SK-N-MC (cell line): Measurements from ENCODE around the gene ZNF260.

Source experiments
- DNase-seq: peaks from one replicate; pipeline ENCODE4 v3.0.0-alpha.2; 2011; ENCODE audit warnings: low read depth, low spot score
- H3K27ac ChIP-seq: fragments of 200-600 bp; sonication (generic); 2 replicates; pipeline ENCODE4 v1.5.1; 2016; ENCODE audit warnings: mixed run types
- H3K36me3 ChIP-seq: fragments of 200-600 bp; sonication (generic); 2 replicates; pipeline ENCODE4 v1.6.1; 2017; ENCODE audit warnings: antibody characterized with exemption, low read length, mixed read lengths; ENCODE audit not compliant: insufficient read depth
- H3K4me3 ChIP-seq: fragments of 200-600 bp; sonication (generic); 2 replicates; pipeline ENCODE4 v1.5.1; 2016
- H3K9ac ChIP-seq: fragments of 200-600 bp; sonication (generic); 2 replicates; pipeline ENCODE4 v1.8.0; 2017; ENCODE audit warnings: mixed run types, mixed read lengths; ENCODE audit not compliant: insufficient read length
- H3K9me3 ChIP-seq: fragments of 200-600 bp; sonication (generic); 2 replicates; pipeline ENCODE4 v1.6.1; 2017; ENCODE audit warnings: low read depth, mild to moderate bottlenecking, antibody characterized with exemption, low read length, moderate library complexity, mixed read lengths
- EZH2 ChIP-seq: fragments of 200-600 bp; sonication (generic); IDR thresholded peaks from one replicate; pipeline ENCODE4 v1.6.1; 2017; ENCODE audit warnings: antibody characterized with exemption
- FOXP2 ChIP-seq: optimal IDR thresholded peaks from 2 replicates; pipeline ENCODE3; 2011; ENCODE audit warnings: mild to moderate bottlenecking, moderate library complexity; ENCODE audit not compliant: insufficient read depth; ENCODE audit errors: extremely low read length, control extremely low read depth
- POLR2AphosphoS5 ChIP-seq: IDR thresholded peaks from 2 replicates; pipeline ENCODE4 v1.6.1; 2012; ENCODE audit warnings: mild to moderate bottlenecking, low read depth, low read length, borderline replicate concordance

ZNF260 gene

GRCh38 chr19:36547001-36547732, 19.1 kb upstream of the ZNF260 start:
- TF ChIP-seq FOXP2 (no peak), POLR2AphosphoS5 (no peak), EZH2 (no peak)
- no peak overlapping the region for H3K4me3 ChIP-seq
- peaks cover 37% of the 10 kb centered on the region for H3K9me3 ChIP-seq
- H3K9ac ChIP-seq = no peak overlapping the region
- no peak overlapping the region for H3K27ac ChIP-seq
- peaks cover 79% of the 10 kb centered on the region for H3K36me3 ChIP-seq
- DNase-seq = no peak

DNA sequence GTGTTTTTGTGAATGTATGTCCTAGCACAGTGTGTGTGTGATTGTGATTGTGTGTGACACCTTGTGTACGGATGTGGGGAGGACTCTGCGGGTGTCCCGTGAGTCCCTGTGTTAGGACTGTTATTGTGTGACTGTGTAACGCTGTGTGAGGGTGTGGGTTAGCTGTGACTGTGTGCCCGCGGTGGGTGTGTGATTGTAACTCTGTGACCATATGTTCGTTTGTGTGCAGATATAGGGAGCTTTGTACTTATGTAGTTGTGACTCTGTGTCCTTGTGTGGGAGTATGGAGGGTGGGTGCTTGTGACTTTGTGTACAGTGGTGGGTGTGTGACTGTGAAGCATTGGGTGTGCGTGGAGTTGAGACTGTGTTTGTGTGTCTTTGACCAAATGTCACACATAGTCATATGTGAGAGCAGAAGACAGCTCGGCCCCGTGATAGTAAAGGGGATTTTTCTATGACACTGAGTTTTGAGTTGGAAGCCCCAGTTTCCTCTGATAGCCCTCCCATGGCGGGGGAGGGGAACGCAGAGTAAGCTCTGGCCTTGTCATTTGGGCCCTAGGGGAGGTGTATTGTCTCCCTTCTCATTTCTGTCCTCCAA, 949 bp upstream of the ZNF260 start:
- Histone ChIP-seq H3K27ac (peak overlapping the region; percentile 96; the same call in 1 of the 2 replicates), H3K36me3 (peaks cover 31% of the 10 kb centered on the region), H3K9me3 (peaks cover 14% of the 10 kb centered on the region; the same call in 1 of the 2 replicates), H3K4me3 (peak overlapping the region; percentile 92), H3K9ac (peak overlapping the region; percentile 96)
- DNase-seq = no peak
- TF ChIP-seq FOXP2 = no peak
- no peak for TF ChIP-seq POLR2AphosphoS5
- TF ChIP-seq EZH2 = no peak

GRCh38 chr19:36527873-36528193, 238 bp downstream of the ZNF260 start:
- TF ChIP-seq EZH2 (no peak), POLR2AphosphoS5 (no peak), FOXP2 (no peak)
- peak overlapping the region; percentile 96 for H3K27ac ChIP-seq
- DNase-seq = no peak
- H3K36me3 ChIP-seq = peaks cover 40% of the 10 kb centered on the region
- peaks cover 17% of the 10 kb centered on the region; the same call in 1 of the 2 replicates for H3K9me3 ChIP-seq
- H3K4me3 ChIP-seq = peak overlapping the region; percentile 92
- H3K9ac ChIP-seq = peak overlapping the region; percentile 96

DNA sequence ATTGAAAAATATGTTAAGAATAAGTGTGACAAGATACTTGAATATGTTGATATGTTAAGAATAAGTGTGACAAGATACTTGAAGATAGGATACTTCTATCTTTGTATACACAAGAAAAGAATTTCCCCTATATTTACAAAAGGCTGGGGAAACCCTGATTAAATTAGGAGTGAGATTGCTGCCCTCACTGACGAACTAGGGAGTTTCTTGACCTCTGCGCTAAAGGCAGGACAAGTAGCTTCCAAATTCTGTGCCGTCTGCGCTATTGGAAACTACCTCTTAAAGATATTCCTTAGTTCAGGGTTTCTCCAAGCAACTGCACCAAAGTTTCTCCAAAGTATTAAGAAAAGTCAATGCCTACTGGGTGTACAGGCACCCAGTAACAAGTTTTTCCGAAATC, 730 bp downstream of the ZNF260 start:
- peak overlapping the region; percentile 92 for H3K4me3 ChIP-seq
- TF ChIP-seq POLR2AphosphoS5 (no peak), EZH2 (no peak), FOXP2 (no peak)
- DNase-seq = no peak
- H3K36me3 ChIP-seq = peaks cover 45% of the 10 kb centered on the region
- peak overlapping the region; percentile 96 for H3K9ac ChIP-seq
- H3K9me3 ChIP-seq = peaks cover 19% of the 10 kb centered on the region; the same call in 1 of the 2 replicates
- peak overlapping the region; percentile 96; the same call in 1 of the 2 replicates for H3K27ac ChIP-seq

DNA sequence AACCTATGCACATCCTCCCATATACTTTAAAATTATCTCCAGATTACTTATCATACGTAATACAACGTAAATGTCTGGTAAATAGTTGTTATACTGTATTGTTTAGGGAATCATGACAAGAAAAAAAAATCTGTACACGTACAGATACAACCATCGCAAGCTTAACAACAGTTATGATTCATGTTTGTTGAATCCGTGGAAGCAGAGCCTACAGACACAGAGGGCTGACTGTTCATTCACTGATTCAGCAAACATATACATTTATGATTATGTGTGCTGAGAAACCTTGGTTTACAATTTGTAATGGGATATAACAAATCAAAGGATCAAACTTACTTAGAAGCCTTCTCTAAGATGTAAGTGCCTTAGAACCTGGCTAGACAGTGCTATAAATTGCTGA, 1.5 kb downstream of the ZNF260 start:
- Histone ChIP-seq H3K9me3 (peaks cover 19% of the 10 kb centered on the region; the same call in 1 of the 2 replicates), H3K9ac (no peak overlapping the region), H3K36me3 (peaks cover 51% of the 10 kb centered on the region), H3K27ac (no peak overlapping the region), H3K4me3 (peak overlapping the region; percentile 92)
- TF ChIP-seq FOXP2 (no peak), POLR2AphosphoS5 (no peak), EZH2 (no peak)
- no peak for DNase-seq

DNA sequence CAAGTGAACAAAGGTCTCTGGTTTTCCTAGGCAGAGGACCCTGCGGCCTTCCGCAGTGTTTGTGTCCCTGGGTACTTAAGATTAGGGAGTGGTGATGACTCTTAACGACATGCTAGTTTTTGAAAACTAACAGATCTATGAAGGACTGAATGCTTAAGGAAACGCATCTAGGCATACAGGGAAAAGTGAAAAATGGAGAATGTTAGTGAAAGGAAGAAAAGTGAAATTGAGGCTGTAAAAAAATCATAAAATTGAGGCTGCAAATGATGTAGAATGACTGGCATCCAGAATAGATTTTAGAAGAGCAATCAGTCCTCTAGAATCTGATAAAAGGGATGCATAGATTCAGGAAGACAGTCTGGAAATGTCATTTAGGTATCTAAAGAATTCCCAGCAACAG, 3.5 kb downstream of the ZNF260 start:
- H3K9me3 ChIP-seq = peaks cover 21% of the 10 kb centered on the region
- no peak for DNase-seq
- H3K36me3 ChIP-seq = peaks cover 62% of the 10 kb centered on the region
- no peak overlapping the region for H3K9ac ChIP-seq
- no peak overlapping the region for H3K4me3 ChIP-seq
- no peak overlapping the region for H3K27ac ChIP-seq
- TF ChIP-seq POLR2AphosphoS5 (no peak), FOXP2 (no peak), EZH2 (no peak)

DNA sequence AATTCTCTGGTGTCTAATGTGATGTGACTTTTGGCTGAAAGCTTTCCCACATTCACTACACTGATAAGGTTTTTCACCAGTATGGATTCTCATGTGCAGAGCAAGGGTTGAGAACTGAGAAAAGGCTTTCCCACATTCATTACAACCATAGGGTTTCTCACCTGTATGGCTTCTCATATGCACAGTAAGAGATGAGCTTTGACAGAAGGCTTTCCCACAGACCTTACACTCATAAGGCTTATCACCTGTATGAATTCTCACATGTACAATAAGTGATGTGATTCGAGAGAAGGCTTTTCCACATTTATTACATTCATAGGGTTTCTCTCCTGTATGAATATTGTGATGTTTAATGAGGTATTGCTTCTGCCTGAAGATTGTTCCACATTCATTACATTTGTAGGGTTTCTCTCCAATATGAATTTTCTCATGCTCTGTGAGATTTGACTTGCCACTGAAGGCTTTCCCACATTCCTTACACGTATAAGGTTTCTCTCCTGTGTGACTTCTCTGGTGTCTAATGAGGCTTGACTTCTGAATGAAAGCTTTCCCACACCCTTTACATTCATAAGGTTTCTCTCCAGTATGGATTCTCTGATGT, 14.0 kb downstream of the ZNF260 start:
- H3K9me3 ChIP-seq = peaks cover 48% of the 10 kb centered on the region
- H3K36me3 ChIP-seq = peaks cover 59% of the 10 kb centered on the region
- no peak overlapping the region for H3K4me3 ChIP-seq
- no peak for DNase-seq
- no peak overlapping the region for H3K9ac ChIP-seq
- TF ChIP-seq EZH2 = no peak
- no peak for TF ChIP-seq POLR2AphosphoS5
- TF ChIP-seq FOXP2 = no peak
- H3K27ac ChIP-seq = no peak overlapping the region

GRCh38 chr19:36508325-36508724, 19.7 kb downstream of the ZNF260 start:
- Histone ChIP-seq H3K36me3 (peaks cover 1% of the 10 kb centered on the region), H3K27ac (no peak overlapping the region), H3K9me3 (0 out of 2 replicates have a peak, but pooled peaks cover 3% of the 10 kb centered on the region)

More at GRCh38 chr19:36508325-36508724, 19.7 kb downstream of the ZNF260 start:
- Histone ChIP-seq H3K9ac (no peak overlapping the region), H3K4me3 (no peak overlapping the region)
- TF ChIP-seq FOXP2 = no peak
- no peak for TF ChIP-seq POLR2AphosphoS5
- no peak for TF ChIP-seq EZH2
- DNase-seq = no peak
